Stimulated activated CD4-positive, alpha-beta T cell treated with anti-CD3 and anti-CD28 coated beads, Interleukin-1b, Interleukin-23, amount 100 ng/mL, for 4 hours (primary cell): Measurements from ENCODE around the gene LIPT2.
"Not testable (repeated sequence)": the region's sequence is repeated elsewhere in the genome, so short reads cannot be mapped to it uniquely, and the experiment has no call there.

Experiments
- DNase-seq, 2 donors: peaks; one replicate each; pipeline ENCODE4 v3.0.0-alpha.2; 2020; ENCODE audit warnings: low read depth in 2 of 2

The LIPT2 gene

DNA sequence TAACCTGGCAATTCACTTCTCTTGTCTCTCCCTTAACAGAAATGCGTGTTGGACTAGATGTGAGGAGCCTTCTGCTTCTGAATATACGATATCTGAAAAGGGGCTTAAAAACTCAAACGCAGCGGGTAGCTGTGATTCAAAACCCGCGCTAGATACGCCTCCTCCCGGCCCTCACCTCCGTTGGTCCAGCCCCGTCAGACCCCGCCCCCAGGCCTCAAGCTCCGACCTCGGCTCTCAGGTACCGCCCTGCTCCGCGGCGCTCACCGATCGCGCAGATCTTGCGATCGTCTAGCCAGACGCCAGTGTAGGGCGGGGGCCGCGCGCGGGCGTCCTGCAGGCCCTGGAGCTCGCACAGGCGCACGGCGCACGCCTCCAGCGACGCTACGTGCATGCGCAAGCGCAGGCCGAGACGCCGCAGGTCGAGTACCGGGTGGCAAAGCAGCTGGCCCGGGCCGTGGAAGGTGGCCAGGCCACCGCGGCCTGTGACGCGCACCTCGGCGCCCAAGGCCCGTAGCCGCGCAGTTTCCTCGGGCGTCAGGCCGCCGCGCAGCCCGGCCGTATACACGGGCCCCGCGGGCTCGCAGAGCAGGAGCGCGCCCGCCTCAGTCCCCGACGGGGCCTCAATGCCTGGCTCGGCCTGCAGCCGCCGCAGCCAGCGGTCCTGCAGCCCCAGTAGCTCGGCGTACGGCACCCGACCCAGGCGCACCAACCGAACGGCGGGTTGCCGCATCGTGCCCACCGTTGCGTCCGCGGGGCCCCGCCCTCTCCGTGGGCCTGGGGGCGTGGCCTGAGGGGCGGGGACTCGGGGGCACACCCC lies at the start of gene LIPT2:
TSS of gene LIPT2 (minus strand) at position 751 of the 817 bp plus-strand sequence. CDS start at position 730, 21 bp downstream.
- peak; percentile 96 to 97 for DNase-seq

DNA sequence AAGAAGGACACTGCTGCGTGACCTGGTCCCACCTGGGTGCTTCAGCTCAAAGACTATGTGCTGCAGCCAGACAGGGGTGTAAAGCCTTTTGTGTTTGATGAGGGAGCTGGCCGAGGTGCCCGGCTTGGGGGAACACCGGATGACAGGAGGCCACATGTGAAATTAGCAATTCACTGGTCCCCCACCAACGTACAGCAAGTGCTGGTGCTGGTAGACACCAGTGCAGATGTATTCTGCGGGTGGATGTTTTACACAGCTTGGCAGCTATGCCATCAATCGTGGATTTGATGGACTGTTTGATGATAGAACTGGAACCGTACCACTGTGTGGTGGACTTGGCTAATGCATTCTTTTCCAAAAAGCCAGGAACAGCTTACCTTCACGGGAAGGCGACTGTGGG lies 47.9 kb upstream of the LIPT2 start:
- no peak for DNase-seq

DNA sequence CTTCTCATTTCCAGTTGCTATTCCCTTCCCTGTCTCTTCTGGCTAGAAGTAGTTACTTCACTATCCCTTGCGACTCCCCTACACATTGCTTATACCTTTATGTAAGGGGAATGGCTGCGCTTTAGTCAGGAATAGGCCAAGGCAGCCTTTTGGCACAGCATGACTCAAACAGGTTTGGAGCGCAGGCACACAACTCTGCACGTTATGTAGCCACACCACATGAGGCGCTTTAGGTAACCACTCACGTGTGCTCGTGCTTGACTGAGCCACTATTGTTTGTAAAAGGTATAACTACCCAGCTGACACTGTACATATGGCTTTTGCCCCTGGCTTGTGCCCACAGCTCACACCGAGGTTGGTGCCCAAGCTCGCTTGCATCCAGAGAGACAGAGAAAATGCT lies 46.7 kb upstream of the LIPT2 start:
- no peak for DNase-seq

DNA sequence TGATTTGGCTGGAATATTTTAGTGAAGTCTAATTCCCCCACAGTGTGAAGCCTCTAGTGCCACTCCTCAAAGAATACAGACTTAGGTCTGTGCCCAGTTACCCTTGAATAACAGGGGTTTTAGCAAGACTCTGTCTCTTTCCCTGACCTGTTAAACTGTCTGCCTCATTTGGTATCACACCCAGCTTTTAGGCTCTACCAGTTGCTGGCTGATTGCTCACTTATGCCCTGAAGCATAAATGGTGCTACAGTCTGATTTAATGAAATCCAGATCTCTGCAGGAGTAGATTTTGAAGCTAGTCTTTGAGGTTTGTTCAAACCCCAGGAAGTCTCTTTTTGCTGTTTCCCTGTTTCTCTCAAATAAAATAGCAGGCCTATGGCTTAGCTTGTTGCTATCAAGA lies 45.2 kb upstream of the LIPT2 start:
- DNase-seq = no peak

DNA sequence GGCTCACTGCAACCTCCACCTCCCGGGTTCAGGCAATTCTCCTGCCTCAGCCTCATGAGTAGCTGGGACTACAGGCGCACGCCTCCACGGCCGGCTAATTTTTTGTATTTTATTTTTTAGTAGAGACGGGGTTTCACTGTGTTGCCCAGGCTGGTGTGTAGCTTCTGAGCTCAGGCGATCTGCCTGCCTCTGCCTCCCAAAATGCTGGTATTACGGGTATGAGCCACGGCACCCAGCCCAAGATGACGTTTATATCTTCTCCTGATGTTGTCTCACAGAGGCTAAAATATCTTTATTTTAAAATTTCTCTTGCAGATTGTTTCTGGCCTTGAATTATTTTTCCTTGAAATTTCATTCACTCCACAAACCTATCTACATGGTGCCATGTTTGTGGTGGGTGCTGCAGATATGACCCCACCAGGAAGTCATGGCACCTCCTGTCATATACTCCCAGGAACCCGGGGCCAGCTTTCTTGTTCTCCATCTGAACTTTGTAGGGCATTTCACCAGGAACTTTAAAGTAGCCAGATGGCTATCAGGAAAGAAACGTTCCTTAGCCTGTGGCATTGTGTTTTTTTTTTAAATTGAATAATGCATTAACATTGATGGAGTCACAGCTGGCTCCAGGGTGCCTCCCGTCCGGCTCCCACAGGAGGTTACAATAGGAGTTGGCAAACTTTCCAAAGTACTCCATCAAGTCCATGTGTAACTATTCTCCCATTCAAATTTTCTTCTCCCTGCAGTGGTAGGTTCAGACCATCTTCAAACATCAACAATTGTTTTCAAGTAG lies 42.0 kb upstream of the LIPT2 start:
- no peak for DNase-seq

DNA sequence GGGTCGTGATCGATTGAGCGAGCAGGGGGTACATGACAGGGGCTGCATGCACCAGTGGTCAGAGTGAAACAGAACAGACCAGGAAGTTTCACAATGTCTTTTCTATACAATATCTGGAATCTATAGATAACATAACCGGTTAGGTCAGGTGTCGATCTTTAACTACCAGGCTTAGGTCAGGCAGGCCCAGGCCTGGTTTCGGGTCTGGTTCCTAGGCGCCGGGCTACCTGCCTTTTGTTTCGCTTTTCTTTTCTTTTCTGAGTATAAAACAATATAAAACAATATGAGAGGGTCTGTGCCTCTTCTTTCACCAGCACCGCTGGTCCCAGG lies 41.4 kb upstream of the LIPT2 start:
- DNase-seq = not testable (repeated sequence)

DNA sequence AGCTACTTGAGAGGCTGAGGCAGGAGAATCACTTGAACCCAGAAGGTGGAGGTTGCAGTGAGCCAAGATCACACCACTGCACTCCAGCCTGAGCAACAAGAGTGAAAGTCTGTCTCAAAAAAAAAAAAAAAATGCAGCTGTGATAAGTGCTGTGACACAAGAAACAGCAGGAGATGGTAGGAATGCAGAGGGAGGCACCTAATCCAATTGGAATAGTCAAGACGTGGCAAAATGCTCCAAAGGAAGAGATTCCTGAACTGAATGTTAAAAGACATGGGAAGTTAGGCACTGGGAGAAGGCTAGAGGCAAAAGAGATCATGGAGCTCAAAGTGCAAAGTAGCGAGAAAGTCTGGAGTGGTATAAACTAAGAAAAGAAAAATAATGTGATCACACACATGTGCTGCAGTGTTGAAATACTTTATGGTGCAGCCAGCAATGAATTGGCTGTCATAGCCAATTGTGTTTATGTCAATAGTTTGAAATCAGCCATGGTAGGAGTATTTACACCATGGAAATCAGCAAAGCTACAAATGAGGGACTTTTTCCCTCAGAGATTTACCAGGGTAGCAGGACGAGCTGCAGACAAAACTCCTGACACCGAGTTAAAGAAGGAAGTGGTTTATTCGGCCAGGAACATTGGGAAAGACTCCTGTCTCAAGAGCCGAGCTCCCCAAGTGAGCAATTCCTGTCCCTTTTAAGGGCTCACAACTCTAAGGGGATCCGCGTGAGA lies 40.9 kb upstream of the LIPT2 start:
- no peak for DNase-seq

DNA sequence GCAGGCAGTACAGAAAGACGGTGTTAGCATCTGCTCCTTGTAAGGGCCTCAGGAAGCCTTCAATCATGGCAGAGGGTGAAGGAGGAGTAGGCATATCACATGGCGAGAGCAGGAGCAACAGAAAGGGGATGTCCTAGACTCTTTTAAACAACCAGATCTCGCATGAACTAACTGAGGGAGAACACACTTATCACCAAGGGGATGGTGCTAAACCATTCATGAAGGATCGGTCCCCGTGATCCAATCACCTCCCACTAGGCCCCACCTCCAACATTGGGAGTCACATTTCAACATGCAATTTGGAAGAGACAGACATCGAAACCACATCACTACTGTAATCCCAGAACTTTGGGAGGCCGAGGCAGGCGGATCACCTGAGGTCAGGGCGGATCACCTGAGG lies 39.9 kb upstream of the LIPT2 start:
- DNase-seq = no peak

DNA sequence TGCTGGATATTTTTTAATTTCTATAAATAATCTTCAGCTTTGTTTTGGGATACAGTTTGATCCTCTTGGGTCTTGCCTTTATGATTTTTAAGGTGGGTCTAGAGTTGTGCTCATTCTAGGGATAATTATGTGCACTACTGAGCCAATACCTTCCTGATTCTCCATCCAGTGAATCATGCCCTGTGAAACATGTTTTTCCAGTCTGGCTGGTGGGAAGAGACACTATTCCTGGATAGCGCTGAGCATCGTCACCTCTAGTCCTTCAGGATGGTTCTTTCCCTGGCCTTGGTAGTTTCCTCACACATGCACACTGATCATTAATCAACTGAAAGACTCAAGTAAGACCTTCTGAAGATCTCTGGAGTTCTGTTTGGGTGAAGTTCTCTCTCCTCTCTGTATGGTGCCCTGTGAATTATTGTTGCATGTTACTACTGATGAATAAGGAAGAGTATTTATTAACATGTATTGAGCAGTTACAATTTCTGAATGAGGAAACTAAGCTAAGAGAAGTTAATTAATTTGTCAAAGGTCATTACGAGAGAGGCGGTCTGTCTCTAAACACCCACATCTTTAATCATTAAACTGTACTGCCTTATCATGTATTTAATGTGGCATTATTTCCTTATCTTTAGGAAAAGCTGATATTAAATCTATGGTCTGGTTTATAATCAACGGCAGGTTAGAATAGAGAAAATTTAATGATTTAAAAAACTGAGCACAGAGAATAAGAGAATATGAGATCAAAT lies 39.1 kb upstream of the LIPT2 start:
- no peak for DNase-seq

DNA sequence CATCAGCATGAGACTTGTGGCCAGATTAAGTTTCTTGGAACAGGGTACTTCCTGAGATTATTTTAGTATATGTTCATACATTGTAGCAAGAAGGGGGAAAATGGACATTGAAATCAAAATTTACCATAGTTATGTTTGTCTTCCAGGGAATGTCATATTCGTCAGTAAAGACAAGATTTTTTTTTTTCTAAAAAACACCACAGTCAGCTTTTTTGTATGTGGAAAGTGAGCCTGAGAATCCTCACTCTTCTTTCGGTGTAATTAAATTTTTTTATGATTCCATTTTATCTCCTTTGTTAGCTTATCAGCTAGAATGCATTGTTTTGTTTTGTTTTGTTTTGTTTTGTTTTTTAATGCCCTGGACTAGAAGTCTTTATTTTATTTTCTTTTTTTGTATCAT lies 31.5 kb upstream of the LIPT2 start:
- no peak for DNase-seq

DNA sequence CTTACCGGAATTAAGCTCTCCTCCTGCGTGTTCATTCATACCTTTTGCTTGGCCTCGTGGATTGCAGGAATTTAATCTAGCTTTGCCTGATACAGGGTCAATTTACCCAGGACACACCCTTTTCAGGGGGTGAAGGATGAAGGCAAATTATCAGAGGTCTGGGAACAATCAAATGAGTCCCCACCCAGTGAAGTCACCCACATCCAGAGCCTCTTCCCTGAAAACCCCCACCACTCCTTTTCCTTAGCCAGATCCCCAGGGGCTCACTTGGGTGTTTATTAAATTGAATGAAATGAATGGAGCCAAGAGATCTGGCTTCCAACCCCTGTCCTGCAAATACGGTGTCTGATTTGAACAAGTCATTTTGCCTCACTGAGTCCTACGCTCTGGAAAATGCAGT lies 31.0 kb upstream of the LIPT2 start:
- DNase-seq = no peak

DNA sequence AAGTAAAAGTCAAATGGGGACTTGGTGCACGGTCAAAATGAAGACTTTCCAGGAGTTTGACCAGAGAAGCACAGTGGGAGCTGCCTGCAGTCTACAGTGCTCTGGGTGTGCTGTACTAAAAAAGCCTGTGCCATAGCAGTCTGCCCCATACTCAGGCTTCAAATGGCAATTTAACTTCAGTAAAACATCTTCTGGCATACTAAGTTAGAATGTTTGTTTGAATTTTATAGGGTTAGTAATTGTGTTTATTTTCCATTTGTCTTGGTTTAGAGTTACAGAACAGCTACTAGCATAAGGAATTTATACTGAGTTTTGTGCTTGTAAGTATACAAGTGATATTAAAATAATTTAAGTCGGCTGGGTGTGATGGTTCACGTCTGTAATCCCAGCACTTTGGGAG lies 29.3 kb upstream of the LIPT2 start:
- DNase-seq = no peak

DNA sequence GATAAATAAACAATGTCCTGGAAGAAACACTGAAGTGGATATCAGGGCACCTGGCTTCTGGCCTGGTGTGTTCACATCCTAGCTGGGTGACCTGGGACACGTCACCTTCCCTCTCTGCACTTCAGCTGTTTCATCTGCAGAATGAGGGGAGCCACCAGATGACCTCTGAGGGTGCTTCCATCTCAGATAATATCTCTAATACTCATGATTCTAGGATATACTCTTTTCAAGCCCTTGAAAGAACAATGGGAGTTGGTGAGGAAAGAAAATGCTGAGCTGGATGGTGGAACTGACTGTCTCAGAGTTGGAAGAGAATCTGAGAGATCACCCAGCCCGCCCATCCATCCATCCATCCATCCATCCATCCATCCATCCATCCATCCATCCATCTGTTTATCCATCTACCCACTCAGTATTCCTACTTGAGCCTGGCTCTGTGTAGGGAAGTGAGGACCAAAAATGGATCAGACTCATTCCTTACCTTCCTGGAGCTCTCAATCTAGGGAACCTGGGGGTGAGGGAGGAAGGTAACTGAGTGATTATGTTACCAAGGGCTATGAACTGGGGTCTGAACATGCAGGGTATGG lies 28.2 kb upstream of the LIPT2 start:
- no peak for DNase-seq

DNA sequence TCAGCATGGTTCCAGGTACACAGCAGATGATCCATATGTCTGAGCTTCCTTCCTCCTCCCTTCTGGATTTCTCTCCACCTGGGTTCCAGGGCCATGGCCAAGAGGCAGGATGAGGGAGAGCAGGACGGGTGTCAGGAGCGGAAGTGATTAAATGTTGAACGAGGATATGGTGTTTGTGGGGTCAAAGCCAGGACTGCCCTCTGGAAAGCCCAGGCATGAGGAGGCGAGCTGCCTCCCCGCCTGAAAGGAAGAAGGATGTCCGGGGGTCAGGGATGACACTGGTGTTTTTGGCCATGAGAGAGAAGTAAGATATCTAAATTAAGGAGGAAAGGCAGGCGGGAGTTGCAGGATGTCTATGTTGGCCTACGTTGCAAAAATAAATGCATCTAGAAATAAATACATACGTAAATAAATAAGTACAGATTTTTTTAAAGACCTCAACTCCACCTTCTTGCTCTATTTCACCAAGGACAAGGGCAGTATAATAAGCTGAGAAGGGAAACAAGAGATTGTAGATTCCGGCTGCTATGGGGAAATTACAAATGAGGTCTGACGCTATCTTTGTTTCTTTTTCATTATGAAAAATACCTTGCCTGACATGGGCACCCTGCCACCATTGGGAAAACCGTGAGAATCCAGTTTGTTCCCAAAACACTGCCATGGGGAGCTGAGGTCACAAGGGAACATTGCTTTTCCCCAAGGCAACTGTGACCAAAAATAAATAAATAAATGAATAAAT lies 27.6 kb upstream of the LIPT2 start:
- no peak for DNase-seq

DNA sequence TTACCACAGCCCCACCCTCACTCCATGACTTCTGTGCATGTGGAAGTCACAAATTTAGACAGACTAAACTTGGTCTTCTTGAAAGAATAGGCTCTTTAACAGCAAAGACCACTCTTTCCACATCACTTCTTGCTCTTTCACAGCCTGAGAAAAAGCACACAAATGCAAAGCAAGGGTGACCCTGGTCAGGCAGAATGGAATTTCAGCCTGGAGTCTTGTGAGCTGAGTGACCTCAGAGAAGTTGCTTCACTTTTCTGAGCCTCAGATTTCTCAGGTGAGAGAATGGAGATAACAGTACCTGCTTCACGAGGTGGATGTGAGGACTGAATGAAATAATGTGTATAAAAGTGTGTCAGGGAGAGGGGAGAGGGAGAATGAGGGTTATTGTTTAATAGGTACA lies 26.8 kb upstream of the LIPT2 start:
- no peak for DNase-seq

DNA sequence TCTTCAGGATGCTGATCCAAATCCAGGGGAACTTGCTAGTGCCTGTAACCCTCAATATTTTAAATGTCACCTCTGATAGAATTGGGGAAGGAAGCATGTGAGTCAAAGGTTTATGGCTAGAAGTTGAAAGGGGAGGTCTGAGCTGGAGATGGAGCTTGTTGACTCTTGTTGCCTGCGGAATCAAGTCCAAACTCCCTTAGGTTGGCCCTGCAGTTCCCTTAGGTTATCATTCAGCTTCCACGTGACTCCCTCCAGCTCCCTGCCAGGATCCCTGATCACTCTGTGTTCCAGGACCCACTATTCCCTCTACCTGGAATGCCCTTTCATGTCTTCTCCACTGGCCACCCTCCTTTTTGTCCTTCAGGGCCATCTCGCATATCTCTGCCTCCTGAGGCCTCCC lies 26.2 kb upstream of the LIPT2 start:
- DNase-seq = no peak

DNA sequence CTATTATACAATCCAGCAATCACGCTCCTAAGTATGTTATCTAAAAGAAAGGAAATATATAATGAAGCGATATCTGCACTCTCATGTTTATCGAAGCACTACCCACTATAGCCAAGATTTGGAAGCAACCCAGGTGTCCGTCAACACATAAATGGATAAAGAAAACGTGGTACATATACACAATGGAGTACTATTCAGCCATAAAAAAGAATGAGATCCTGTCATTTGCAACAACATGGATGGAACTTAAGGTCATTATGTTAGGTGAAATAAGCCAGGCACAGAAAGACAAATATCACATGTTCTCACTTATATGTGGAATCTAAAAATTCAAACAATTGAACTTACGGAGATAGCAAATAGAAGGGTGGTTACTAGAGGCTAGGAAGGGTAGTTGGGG lies 24.1 kb upstream of the LIPT2 start:
- not testable (repeated sequence) for DNase-seq

DNA sequence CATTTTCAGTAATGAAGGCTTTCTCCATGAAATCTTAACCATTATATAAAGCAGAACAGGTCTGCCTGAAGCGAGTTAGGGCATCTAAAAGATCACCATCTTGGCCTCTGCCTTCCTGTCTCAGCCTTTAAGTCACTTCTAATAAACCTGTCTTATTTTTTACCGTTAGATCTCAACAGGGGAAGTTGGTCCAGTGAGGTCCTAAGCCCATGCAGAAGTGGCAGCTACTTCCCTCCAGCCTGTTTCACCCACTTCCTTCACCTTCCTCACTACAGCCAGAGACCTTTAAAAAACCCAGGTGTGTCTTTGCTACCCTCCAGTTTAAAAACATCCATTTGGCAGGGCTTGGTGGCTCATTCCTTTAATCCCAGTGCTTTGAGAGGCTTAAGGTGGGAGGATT lies 14.1 kb upstream of the LIPT2 start:
- DNase-seq = no peak

DNA sequence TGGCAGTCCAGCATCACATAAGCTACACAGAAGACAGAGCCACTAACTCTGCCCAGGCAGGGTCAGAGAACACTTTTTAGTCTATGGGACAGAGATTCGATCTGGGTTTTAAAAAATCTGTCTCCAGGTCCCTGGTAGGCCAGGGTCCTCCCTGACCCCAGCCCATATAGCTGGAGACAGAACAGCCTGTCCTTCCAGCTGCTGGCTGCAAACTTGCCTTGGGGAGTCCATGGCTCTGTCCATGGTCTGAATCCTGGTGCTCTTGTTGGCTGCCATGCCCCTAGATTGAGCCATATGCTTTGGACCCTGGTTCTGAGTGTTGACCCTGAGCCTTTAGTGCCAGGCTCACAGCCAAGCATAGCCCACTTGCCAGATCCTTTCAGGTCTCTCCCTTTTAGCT lies 13.3 kb upstream of the LIPT2 start:
- no peak for DNase-seq

DNA sequence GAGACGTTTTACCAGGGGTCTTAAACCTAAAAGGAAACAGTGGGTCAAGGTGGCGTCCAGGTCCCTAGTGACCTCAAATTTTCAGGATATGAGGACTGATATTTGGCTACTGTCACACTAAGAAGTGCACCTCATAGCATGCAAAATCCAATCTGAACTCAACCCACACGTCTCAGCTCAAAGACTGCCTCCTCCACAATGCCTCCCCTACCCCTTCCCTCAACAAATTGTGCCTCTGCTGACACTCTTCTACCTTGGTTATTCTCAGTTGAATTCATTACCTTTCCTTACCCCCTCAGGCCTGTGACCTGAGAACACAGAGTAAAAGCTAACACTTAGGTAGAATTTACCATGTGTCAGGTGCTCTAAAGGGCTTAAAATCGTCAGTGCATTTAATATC lies 12.4 kb upstream of the LIPT2 start:
- no peak for DNase-seq
